IPS-NIHi7 (cell line): Measurements from ENCODE around the gene TEDC2.

ENCODE experiments used
- DNase-seq: peaks from one replicate; pipeline ENCODE4 v3.0.0; 2012; ENCODE audit warnings: mixed read lengths; ENCODE audit errors: extremely low spot score

The TEDC2 gene

GRCh38 chr16:2513405-2514332 is 53.8 kb downstream of the TEDC2 start, which contains the start of gene ATP6V0C:
Gene ATP6V0C, plus strand, starts transcription at chr16:2513952. Its CDS starts 152 bp downstream, at chr16:2514104.
- peak; percentile 95 for DNase-seq
